ENCODE data around the gene EDC4. TPM values are rescaled to one million over a fixed set of nuclear protein-coding genes. Genes with fewer than 3 reads are reported as not detected.

The EDC4 gene
- total and polyA plus RNA-seq, 2 of the 13 experiments (the other 11 are each of a cell fraction or from before 2014, with no cell fraction given) = 51.4 to 59.1 TPM

DNA sequence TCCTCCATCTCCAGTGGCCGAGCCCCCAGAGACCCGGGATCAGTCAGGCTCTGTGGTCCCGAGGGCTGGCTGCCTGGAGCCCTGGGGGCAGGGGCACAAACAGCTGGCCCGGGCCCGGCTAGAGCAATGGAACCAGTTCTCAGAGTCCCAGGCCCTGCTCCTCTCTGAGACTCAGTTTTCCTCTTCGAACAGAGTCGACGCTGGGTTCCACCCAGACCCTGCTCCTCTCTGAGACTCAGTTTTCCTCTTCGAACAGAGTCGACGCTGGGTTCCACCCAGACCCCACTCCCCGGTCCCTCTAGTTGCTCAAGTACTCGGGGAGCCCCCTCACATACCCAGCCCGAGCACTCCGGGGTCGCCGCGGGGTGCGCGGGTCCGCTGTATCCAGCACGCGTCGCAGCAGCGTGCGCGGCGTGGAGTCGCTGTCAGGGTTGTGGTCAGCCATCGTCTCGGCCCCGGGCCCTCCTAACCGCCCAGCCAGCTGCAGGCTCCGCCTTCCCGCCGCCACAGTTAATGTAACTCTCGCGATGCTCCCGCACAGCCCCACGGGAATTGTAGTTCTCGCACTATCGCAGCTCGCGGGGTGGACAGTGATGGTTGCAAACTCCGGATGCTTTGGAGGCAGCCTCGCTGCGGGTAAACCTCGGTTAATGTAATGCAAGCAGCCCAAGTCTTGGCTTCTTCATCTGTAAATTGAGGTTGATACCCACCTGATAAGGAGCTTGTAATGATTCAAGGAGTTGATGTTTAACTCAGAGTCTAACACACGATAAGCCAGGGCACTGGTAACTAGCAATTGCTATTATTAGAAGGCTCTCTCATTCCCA is 39.2 kb upstream of the EDC4 start (continued):
- peak; percentile 100 for TF ChIP-seq HCFC1 (IDR thresholded peaks at IDR 0.05; ENCODE audit: low read depth, low read length)
- 0 out of 2 replicates have a peak, but pooled peaks have one; percentile 34 for TF ChIP-seq ZBTB7B (CRISPR knock-in tag; IDR thresholded peaks at IDR 0.05)
- peak; percentile 73; the same call in 1 of the 2 replicates for TF ChIP-seq CENPBD1 (CRISPR knock-in tag; IDR thresholded peaks at IDR 0.05; ENCODE audit: borderline replicate concordance, low read depth)
- TF ChIP-seq WIZ (CRISPR knock-in tag; IDR thresholded peaks at IDR 0.05) = peak; percentile 63; the same call in 1 of the 2 replicates
- TF ChIP-seq PHF21A (CRISPR knock-in tag; IDR thresholded peaks at IDR 0.05) = 0 out of 2 replicates have a peak, but pooled peaks have one; percentile 25
- no peak for TF ChIP-seq ZNF251 (CRISPR knock-in tag; IDR thresholded peaks at IDR 0.05)
- TF ChIP-seq KLF9 (CRISPR knock-in tag; IDR thresholded peaks at IDR 0.05; ENCODE audit: low read depth) = peak; percentile 30; the same call in 1 of the 2 replicates
- peak; percentile 97 for TF ChIP-seq MIER3 (CRISPR knock-in tag; IDR thresholded peaks at IDR 0.05; ENCODE audit: borderline replicate concordance)
- peak; percentile 95 for TF ChIP-seq GTF3A (CRISPR knock-in tag; conservative IDR thresholded peaks at IDR 0.05)
- TF ChIP-seq NFRKB (IDR thresholded peaks at IDR 0.05) = no peak
- peak; percentile 96 for TF ChIP-seq E2F5 (CRISPR knock-in tag; conservative IDR thresholded peaks at IDR 0.05)
- TF ChIP-seq ZNF512 (CRISPR knock-in tag; IDR thresholded peaks at IDR 0.05) = peak; percentile 69; the same call in 1 of the 2 replicates
- TF ChIP-seq BCLAF1 (IDR thresholded peaks at IDR 0.05) = no peak
- peak; percentile 92 for TF ChIP-seq HOXA5 (CRISPR knock-in tag; IDR thresholded peaks at IDR 0.05)
- TF ChIP-seq RARG (CRISPR knock-in tag; IDR thresholded peaks at IDR 0.05; ENCODE audit: low read depth) = no peak
- TF ChIP-seq ZBTB38 (CRISPR knock-in tag; IDR thresholded peaks at IDR 0.05) = peak; percentile 88
- no peak for TF ChIP-seq KDM6A (CRISPR knock-in tag; IDR thresholded peaks at IDR 0.05; ENCODE audit: low read depth)
- TF ChIP-seq CENPT (CRISPR knock-in tag; IDR thresholded peaks at IDR 0.05; ENCODE audit: low read depth) = peak; percentile 26; the same call in 1 of the 2 replicates
- TF ChIP-seq ZNF543 (CRISPR knock-in tag; IDR thresholded peaks at IDR 0.05) = peak; percentile 39; the same call in 1 of the 2 replicates
- peak; percentile 84 for TF ChIP-seq GATAD1 (CRISPR knock-in tag; IDR thresholded peaks at IDR 0.05)
- TF ChIP-seq JUNB (CRISPR knock-in tag; IDR thresholded peaks at IDR 0.05; ENCODE audit: borderline replicate concordance) = peak; percentile 28; the same call in 1 of the 2 replicates
- TF ChIP-seq FOXK1 (CRISPR knock-in tag; IDR thresholded peaks at IDR 0.05; ENCODE audit: borderline replicate concordance, low read depth) = peak; percentile 76; the same call in 1 of the 2 replicates
- TF ChIP-seq HOXD1 (CRISPR knock-in tag; IDR thresholded peaks at IDR 0.05) = no peak
- TF ChIP-seq ZNF331 (CRISPR knock-in tag; IDR thresholded peaks at IDR 0.05) = peak; percentile 80
- peak; percentile 39 for TF ChIP-seq RBM39 (IDR thresholded peaks at IDR 0.05; ENCODE audit: low read depth, low read length, poor library complexity, severe bottlenecking)
